ENCODE measurements around the gene FBXO44.

DNA sequence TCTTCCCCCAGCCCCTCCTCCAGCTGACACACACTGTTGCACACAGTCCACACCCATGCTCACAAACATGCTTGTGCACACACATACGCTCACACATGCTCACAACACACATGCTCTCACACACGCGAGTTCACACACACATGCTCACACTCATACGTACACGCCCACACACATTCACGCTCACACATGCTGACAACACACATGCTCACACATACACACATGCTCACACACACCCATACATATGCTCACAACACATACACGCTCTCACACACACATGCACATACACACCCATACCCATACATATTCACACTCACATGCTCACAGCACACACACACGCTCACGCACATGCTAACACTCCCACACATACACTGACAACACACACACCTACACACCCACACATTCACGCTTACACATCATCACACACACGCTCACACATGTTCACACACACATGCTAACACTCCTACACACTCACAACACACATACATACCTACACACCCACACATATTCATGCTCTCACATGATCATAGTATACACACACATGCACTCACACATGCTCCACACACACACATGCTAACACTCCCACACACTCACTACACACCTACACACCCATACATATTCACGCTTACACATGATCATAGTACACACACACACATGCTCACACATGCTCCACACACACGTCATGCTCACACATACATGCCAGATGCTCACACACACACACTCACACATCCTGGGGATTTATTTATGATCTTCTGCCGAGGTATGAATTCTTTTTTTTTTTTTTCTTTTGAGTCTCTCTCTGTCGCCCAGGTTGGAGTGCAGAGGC lies 47.5 kb downstream of the FBXO44 start:
- TF ChIP-seq OSR1 (CRISPR knock-in tag; IDR thresholded peaks at IDR 0.05) (no peak), GLIS3 (CRISPR knock-in tag; IDR thresholded peaks at IDR 0.05) (no peak), RARB (CRISPR knock-in tag; IDR thresholded peaks at IDR 0.05) (no peak), TCF4 (CRISPR knock-in tag; IDR thresholded peaks at IDR 0.05; ENCODE audit: borderline replicate concordance) (no peak), ZNF565 (CRISPR knock-in tag; conservative IDR thresholded peaks at IDR 0.05; ENCODE audit: low read depth) (no peak), BACH2 (CRISPR knock-in tag; IDR thresholded peaks at IDR 0.05; ENCODE audit: borderline replicate concordance) (no peak), ZNF70 (CRISPR knock-in tag; IDR thresholded peaks at IDR 0.05) (no peak), ARNTL (CRISPR knock-in tag; IDR thresholded peaks at IDR 0.05; ENCODE audit: borderline replicate concordance, low read depth) (no peak), ESRRG (CRISPR knock-in tag; IDR thresholded peaks at IDR 0.05) (no peak), ISL1 (CRISPR knock-in tag; IDR thresholded peaks at IDR 0.05) (no peak), ZFP3 (CRISPR knock-in tag; IDR thresholded peaks at IDR 0.05) (no peak)
- TF ChIP-seq, protein P1, sequence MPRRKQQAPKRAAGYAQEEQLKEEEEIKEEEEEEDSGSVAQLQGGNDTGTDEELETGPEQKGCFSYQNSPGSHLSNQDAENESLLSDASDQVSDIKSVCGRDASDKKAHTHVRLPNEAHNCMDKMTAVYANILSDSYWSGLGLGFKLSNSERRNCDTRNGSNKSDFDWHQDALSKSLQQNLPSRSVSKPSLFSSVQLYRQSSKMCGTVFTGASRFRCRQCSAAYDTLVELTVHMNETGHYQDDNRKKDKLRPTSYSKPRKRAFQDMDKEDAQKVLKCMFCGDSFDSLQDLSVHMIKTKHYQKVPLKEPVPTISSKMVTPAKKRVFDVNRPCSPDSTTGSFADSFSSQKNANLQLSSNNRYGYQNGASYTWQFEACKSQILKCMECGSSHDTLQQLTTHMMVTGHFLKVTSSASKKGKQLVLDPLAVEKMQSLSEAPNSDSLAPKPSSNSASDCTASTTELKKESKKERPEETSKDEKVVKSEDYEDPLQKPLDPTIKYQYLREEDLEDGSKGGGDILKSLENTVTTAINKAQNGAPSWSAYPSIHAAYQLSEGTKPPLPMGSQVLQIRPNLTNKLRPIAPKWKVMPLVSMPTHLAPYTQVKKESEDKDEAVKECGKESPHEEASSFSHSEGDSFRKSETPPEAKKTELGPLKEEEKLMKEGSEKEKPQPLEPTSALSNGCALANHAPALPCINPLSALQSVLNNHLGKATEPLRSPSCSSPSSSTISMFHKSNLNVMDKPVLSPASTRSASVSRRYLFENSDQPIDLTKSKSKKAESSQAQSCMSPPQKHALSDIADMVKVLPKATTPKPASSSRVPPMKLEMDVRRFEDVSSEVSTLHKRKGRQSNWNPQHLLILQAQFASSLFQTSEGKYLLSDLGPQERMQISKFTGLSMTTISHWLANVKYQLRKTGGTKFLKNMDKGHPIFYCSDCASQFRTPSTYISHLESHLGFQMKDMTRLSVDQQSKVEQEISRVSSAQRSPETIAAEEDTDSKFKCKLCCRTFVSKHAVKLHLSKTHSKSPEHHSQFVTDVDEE (CRISPR knock-in tag; IDR thresholded peaks at IDR 0.05): no peak
